ENCODE measurements around the gene KAT14. TPM values are rescaled to one million over a fixed set of nuclear protein-coding genes. Genes with fewer than 3 reads are reported as not detected.
"Not testable (repeated sequence)": the region's sequence is repeated elsewhere in the genome, so short reads cannot be mapped to it uniquely, and the experiment has no call there.

The KAT14 gene
- total RNA-seq, 1 donor from 2014 or later = 8.4 TPM

DNA sequence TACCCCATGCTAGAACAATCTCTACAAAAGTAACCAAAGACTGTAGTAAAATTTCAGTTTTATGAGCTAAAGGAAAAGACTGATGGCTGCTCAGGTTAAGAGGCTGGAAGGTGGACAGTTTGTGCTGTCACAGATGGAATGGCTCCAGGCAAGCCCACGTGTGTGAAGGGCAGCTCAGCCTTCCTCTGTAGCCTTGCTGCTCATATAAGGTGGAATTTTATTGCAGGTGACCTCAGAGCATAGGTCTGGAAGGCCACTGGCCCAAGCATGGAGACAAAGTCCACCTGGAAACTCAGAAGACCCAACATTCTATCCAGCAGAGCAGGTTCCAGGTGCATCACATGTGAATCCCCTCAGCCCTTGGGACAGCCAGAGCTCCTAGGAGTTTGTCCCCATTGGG is 53.6 kb downstream of the KAT14 start:
- Mint-ChIP-seq H3K4me1 (ENCODE audit: low read depth, unreplicated experiment) (no peaks in the 10 kb centered on the region), H3K27me3 (ENCODE audit: low read depth, unreplicated experiment) (no peaks in the 10 kb centered on the region), H3K9me3 (ENCODE audit: unreplicated experiment) (peaks cover 4% of the 10 kb centered on the region), H3K36me3 (ENCODE audit: low read depth, unreplicated experiment) (peaks cover 15% of the 10 kb centered on the region), H3K27ac (ENCODE audit: unreplicated experiment) (no peak overlapping the region), H3K4me3 (ENCODE audit: unreplicated experiment) (no peak overlapping the region)
- Histone ChIP-seq H3K4me2 (ENCODE audit: low read length) (no peak overlapping the region), H3K79me2 (ENCODE audit: insufficient read depth, low read length) (no peaks in the 10 kb centered on the region), H3K4me3 (ENCODE audit: insufficient read depth, low read depth, low read length) (no peak overlapping the region), H3K27me3 (ENCODE audit: insufficient read depth, low read length) (no peaks in the 10 kb centered on the region), H3K27ac (ENCODE audit: low read depth, low read length) (no peak overlapping the region), H2AFZ (ENCODE audit: low read depth, low read length) (no peak overlapping the region), H3K9me3 (ENCODE audit: insufficient read depth, low read depth, low read length) (no peaks in the 10 kb centered on the region), H3K9ac (ENCODE audit: low read length) (no peak overlapping the region), H3K36me3 (ENCODE audit: insufficient read depth, low read length) (peaks cover 3% of the 10 kb centered on the region), H3K4me1 (ENCODE audit: insufficient read depth, low read length) (no peaks in the 10 kb centered on the region), H4K20me1 (ENCODE audit: insufficient read depth, low read length) (no peaks in the 10 kb centered on the region)
- FAIRE-seq (no peak), DNase-seq (ENCODE audit: low read depth) (no peak)
- TF ChIP-seq EZH2 (IDR thresholded peaks at IDR 0.05; ENCODE audit: insufficient read depth, low read length) = no peak
- TF ChIP-seq, protein P1, sequence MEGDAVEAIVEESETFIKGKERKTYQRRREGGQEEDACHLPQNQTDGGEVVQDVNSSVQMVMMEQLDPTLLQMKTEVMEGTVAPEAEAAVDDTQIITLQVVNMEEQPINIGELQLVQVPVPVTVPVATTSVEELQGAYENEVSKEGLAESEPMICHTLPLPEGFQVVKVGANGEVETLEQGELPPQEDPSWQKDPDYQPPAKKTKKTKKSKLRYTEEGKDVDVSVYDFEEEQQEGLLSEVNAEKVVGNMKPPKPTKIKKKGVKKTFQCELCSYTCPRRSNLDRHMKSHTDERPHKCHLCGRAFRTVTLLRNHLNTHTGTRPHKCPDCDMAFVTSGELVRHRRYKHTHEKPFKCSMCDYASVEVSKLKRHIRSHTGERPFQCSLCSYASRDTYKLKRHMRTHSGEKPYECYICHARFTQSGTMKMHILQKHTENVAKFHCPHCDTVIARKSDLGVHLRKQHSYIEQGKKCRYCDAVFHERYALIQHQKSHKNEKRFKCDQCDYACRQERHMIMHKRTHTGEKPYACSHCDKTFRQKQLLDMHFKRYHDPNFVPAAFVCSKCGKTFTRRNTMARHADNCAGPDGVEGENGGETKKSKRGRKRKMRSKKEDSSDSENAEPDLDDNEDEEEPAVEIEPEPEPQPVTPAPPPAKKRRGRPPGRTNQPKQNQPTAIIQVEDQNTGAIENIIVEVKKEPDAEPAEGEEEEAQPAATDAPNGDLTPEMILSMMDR (IDR thresholded peaks at IDR 0.05; ENCODE audit: insufficient read depth, low read depth, low read length) = no peak

DNA sequence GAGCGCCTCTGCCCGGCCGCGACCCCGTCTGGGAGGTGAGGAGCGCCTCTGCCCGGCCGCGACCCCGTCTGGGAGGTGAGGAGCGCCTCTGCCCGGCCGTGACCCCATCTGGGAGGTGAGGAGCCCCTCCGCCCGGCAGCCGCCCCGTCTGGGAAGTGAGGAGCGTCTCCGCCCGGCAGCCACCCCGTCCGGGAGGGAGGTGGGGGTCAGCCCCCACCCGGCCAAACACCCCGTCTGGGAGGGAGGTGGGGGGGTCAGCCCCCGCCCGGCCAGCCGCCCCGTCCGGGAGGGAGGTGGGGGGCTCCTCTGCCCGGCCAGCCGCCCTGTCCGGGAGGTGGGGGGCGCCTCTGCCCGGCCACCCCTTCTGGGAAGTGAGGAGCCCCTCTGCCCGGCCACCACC is 56.8 kb downstream of the KAT14 start:
- not testable (repeated sequence) for H3K27me3 Mint-ChIP-seq (ENCODE audit: low read depth, unreplicated experiment); DNase-seq (ENCODE audit: low read depth); H3K36me3 ChIP-seq (ENCODE audit: insufficient read depth, low read length); H3K9me3 ChIP-seq (ENCODE audit: insufficient read depth, low read depth, low read length); H3K27me3 ChIP-seq (ENCODE audit: insufficient read depth, low read length); H4K20me1 ChIP-seq (ENCODE audit: insufficient read depth, low read length); H3K27ac ChIP-seq (ENCODE audit: low read depth, low read length); H3K4me1 Mint-ChIP-seq (ENCODE audit: low read depth, unreplicated experiment); H3K9ac ChIP-seq (ENCODE audit: low read length); H3K4me3 Mint-ChIP-seq (ENCODE audit: unreplicated experiment); H3K4me1 ChIP-seq (ENCODE audit: insufficient read depth, low read length); H3K27ac Mint-ChIP-seq (ENCODE audit: unreplicated experiment); FAIRE-seq; H3K4me2 ChIP-seq (ENCODE audit: low read length); H3K79me2 ChIP-seq (ENCODE audit: insufficient read depth, low read length); H3K4me3 ChIP-seq (ENCODE audit: insufficient read depth, low read depth, low read length); H3K36me3 Mint-ChIP-seq (ENCODE audit: low read depth, unreplicated experiment); H3K9me3 Mint-ChIP-seq (ENCODE audit: unreplicated experiment); H2AFZ ChIP-seq (ENCODE audit: low read depth, low read length)

DNA sequence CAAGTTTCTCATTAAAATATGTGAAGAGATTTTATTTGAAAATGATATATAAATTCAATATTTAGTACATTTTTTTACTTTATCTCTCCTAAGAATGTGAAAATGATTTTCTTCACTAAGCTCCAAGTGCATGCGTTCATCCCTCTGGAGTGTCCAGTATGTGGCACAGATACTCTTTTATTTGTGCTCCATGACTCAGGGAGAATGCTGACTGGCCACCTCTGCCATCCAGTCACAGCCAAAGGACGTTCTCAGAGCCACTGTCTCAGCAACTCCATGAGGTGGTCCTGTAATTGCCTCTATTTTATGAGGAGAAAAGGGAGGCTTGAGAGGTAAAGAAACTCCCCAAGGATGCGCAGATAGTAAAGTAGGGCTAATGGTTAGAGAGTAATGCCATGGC is 58.3 kb downstream of the KAT14 start:
- peaks cover 4% of the 10 kb centered on the region for H3K9me3 Mint-ChIP-seq (ENCODE audit: unreplicated experiment)
- Histone ChIP-seq H3K4me1 (ENCODE audit: insufficient read depth, low read length) (no peaks in the 10 kb centered on the region), H3K4me3 (ENCODE audit: insufficient read depth, low read depth, low read length) (no peak overlapping the region), H3K9ac (ENCODE audit: low read length) (no peak overlapping the region), H2AFZ (ENCODE audit: low read depth, low read length) (no peak overlapping the region), H3K27ac (ENCODE audit: low read depth, low read length) (no peak overlapping the region), H3K79me2 (ENCODE audit: insufficient read depth, low read length) (no peaks in the 10 kb centered on the region), H3K27me3 (ENCODE audit: insufficient read depth, low read length) (no peaks in the 10 kb centered on the region), H3K9me3 (ENCODE audit: insufficient read depth, low read depth, low read length) (no peaks in the 10 kb centered on the region), H3K36me3 (ENCODE audit: insufficient read depth, low read length) (no peaks in the 10 kb centered on the region), H3K4me2 (ENCODE audit: low read length) (no peak overlapping the region), H4K20me1 (ENCODE audit: insufficient read depth, low read length) (no peaks in the 10 kb centered on the region)
- H3K4me1 Mint-ChIP-seq (ENCODE audit: low read depth, unreplicated experiment) = no peaks in the 10 kb centered on the region
- H3K36me3 Mint-ChIP-seq (ENCODE audit: low read depth, unreplicated experiment) = peaks cover 5% of the 10 kb centered on the region
- FAIRE-seq (no peak), DNase-seq (ENCODE audit: low read depth) (no peak)
- TF ChIP-seq, protein P1 (IDR thresholded peaks at IDR 0.05; ENCODE audit: insufficient read depth, low read depth, low read length) = no peak
- no peak for TF ChIP-seq EZH2 (IDR thresholded peaks at IDR 0.05; ENCODE audit: insufficient read depth, low read length)
- H3K4me3 Mint-ChIP-seq (ENCODE audit: unreplicated experiment) = no peak overlapping the region
- no peaks in the 10 kb centered on the region for H3K27me3 Mint-ChIP-seq (ENCODE audit: low read depth, unreplicated experiment)
- H3K27ac Mint-ChIP-seq (ENCODE audit: unreplicated experiment) = no peak overlapping the region

All from astrocyte (in vitro differentiated cells and primary cell).